ENCODE results near the gene GNG3.
"Not testable (repeated sequence)": the region's sequence is repeated elsewhere in the genome, so short reads cannot be mapped to it uniquely, and the experiment has no call there.

Gene GNG3

DNA sequence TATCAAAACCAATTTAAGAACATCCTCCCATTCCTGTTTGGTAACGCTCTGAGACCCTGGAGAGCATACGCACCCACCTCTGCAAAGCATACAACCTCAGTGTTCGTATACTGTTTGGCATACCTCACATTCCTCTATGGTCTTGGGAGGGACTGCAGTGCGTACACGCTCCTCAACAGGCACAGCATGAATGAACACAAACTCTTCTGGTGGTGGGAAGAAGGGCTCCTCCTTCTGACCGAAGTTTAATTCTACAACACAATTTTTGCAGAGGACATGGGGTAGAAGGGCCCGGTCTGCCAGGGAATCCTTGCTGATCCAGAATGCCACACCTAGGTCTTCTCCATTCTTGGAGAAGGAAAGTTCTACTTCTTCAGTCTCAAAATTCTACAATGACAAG, 14.5 kb downstream of the GNG3 start:
- DNase-seq: no peak

DNA sequence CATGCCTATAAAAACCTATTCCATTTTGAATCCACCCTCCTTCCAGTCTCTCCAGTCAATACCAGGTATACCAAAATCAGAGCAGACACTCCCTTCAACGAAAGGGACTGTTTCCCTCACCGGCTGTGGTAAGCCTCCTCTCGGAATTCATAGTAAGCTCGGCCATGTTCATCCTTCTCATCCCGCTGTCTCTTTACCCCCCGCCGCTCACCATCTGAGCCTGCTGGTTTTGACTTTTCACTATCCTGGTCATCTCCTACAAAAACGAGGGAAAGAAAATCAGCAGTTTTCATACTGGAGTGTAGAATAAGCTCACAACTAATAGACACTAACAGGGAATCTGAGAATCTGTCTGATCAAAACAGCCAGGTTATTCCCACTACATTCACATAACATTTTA, 16.7 kb downstream of the GNG3 start:
- no peak for DNase-seq

DNA sequence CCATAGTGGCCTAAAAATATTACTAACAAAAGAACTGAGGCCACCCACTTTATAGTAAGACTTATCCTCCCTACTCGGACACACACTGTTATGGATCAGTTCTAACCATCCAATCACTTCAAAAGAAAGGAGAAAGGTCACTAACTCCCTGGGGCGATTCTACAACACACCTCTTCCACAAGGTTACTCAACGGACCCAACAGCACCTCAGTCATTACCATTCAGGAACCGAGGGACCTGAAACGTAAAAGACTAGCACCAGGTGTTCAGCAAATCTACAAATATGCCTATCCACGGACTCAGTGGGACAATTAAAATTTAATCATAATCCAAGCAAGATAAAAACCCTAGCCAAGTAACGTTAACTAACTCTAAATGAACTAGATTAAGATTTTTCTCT, 18.2 kb downstream of the GNG3 start:
- no peak for DNase-seq

DNA sequence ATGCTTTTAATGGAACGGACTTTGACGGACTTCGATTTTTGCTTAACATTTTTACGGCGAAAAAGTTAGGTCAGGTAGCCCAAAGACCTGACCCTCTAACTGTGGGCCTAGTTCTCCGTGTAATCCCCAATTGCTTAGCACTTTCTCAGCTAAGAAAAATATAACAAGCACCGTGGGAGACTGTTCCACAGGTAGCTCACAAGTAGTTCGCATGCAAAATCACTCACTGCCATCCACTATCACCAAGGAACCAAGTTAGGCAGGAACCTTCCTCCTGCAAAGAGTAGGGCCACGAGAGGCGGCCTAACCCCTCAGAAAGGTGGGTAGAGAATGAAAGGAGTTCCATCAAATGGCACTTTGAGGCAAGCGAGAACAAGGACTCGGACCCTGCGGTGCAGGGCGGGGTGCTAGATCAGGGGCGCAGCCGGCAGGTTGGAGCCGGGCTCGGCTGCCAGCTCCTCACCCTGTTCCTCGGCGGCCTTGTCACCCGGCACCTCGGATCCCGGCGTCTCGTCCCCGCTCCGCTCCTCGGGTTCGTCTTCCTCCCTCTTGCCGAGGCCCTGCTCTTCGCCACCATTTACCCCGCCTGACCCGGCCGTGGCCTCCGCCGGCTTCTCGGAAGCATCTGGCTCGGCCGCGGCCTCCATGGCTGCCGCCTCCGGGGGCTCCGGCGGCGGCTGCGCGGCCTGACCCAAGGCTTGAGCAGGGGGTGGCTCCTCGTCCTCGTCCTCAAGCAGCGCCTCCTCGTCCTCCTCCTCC, 18.9 kb downstream of the GNG3 start:
- DNase-seq: no peak

DNA sequence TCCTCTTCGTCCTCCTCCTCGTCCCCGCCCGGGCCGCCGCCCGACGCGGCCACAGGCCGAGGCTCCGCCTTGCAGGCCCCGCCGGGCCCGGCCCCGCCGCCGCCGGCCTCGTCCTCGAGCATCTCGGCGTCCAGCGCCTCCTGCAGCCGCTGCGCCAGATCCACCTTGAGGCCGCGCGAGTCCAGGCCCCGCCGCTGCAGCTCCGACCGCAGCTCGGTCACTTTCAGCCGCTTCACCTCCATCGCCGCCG, 19.4 kb downstream of the GNG3 start:
- no peak for DNase-seq

DNA sequence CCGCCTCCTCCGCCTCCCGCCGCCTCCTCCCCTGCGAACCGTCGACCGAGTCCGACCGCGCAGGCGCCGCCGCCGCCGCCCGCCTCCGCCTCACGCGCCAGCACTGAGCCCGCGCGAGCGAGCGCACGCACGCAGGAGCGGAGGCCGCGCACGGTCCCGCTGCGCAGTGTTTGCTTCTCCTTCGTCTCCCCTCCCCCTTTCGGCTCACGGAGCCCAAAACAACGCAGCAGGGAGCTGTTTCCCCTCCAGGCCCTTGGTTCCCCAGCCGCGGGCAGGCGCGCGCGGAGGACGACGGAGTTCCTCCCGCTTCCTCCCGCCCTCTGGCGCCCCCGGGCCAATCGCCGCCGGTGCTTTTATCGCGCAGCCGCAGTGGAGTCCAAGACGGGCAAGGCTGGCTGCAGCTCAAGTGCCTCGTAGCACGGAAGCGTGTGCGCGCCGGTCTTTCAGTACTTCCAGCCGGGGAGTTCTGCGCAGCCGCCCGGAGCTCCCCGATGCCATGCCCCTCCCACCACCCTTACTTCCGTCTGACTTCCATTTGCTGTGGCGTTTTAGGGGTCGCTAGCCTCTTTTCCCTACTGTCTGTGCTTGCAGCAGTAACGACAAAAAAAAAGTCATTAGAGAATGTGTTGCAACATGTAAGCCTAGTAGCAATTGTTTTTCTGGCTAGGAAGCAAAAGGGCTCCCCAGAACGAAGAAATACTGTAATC, 19.8 kb downstream of the GNG3 start, which contains the start of gene HNRNPUL2:
Gene HNRNPUL2 (minus strand): TSS at position 293 of the 707 bp plus-strand sequence. CDS start 301 bp downstream, outside the sequence.
- DNase-seq: peak; percentile 97

DNA sequence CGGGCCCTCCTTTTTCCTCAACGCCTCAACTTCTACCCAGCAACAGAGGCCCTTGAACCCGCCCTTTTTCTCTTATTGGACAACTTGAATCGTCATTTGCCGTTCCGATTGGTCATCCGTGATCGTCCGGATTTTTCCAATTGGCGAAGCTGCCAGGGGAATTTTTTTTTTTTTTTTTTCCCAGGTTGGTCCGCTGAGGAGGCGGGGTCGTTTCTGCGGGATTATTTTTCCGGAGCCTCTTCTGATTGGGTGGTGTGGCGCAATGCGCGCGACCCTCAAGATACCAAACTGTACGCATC, 20.3 kb downstream of the GNG3 start:
- DNase-seq: peak; percentile 98

DNA sequence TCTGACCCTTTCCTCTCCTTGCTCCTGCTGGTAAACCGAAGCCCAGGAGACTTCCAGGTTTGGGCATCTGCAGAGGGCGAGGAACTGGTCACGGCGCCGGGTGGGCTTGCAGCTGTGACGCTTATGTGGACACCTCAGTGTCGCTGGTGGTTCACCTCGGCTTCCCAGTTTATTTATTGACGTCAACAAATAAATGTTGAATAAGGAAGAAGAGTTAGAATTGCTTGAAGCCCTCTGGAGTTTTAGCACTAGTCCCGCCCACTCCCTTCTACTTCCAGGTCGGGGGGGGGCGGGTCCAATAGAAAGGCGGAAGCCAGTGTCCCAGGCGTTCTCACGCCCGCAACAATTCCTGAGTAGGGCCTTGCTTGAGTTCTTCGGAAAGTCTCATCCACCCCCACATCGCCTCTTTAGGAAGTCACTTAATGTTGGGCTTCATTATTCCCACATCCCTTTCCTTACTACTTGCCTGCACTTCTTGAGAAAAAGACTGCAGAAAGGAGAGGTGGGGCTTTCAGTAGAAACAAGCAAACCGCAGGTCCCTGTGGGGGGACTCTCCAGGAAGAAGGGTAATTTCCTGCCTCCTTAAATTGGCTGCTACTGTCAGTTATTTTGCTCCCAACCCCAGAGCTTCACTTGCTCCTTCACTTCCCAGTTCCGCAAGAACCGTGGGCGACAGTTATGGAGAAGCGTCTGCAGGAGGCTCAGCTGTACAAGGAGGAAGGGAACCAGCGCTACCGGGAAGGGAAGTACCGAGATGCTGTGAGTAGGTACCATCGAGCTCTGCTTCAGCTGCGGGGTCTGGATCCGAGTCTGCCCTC, 20.9 kb downstream of the GNG3 start, which contains the start of gene TTC9C:
Gene TTC9C (plus strand): TSS at position 316 of the 818 bp plus-strand sequence. CDS start 363 bp downstream, at position 679.
- DNase-seq: peak; percentile 76

DNA sequence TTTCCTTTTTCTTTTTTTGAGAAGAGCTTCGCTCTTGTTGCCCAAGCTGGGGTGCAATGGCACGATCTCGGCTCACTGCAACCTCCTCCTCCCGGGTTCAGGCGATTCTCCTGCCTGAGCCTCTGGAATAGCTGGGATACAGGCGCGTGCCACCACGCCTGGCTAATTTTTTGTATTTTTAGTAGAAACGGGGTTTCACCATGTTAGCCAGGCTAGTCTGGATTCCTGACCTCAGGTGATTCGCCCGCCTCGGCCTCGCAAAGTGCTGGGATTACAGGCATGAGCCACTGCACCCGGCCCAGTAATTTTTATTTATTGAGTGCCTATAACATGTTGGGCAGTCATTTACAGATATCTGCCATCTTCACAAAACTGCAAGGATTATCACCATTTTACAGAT, 22.6 kb downstream of the GNG3 start:
- DNase-seq: not testable (repeated sequence)

DNA sequence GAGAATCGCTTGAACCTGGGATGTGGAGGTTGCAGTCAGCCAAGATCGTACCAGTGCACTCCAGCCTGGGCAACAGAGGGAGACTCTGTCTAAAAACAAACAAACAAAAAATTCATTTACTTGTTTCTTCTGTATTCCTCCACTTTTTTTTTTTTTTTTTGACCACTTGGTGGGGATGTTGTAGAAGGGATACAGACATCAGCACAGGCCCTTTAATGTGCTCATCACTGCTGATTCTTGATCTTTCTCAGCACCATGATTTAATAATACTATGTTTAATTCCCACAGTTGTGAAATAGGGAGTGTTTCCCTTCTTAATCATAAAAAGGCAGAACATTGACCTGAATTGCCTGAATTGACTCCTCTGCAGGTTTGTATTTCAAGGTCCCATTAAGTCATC, 25.4 kb downstream of the GNG3 start:
- no peak for DNase-seq

DNA sequence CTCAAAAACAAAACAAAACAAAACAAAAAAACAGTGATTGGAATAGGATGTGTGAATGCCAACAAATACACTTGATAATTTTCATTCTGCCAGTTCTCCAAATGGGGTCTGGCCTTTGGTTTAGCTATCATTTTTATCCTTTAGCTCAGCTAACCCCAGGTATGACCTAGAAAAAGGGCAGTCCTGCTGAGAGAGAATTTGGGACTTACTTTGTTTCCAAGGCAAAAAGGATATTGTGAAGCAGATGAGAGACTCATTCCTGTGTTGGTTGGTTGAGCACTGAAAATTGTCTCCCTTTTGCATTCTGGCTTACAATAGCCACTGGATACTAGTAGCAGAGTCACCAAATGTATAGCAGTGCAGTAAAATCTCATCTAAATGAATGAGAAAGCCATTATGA, 29.7 kb downstream of the GNG3 start:
- no peak for DNase-seq

DNA sequence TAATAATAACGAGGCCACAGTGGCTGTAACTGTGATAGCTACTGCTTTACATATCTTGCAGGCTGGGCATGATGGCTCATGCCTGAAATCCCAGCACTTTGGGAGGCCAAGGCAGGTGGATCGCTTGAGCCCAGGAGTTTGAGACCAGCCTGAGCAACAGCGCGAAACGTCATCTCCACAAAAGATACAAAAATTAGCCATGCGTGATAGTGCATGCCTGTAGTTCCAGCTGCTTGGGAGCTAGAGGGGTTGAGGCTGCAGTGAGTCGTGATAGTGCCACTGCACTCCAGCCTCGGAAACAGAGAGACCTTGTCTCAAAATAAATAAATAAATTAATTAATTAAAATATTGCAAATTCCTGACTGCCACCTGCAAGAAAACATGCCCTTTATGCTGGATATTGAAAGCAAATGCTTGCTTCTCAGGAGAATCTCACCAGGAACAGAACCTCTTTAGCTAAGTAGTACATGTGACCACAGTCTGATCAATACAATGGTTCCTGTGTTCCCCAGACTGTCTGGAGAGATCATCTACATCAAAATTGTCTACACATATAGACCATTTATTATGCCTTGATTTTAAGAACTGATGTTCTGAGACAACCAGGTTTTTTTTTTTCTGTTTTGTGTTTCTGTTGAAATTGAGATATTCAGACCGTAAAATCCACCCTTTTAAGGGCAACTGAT, 40.1 kb downstream of the GNG3 start:
- no peak for DNase-seq

DNA sequence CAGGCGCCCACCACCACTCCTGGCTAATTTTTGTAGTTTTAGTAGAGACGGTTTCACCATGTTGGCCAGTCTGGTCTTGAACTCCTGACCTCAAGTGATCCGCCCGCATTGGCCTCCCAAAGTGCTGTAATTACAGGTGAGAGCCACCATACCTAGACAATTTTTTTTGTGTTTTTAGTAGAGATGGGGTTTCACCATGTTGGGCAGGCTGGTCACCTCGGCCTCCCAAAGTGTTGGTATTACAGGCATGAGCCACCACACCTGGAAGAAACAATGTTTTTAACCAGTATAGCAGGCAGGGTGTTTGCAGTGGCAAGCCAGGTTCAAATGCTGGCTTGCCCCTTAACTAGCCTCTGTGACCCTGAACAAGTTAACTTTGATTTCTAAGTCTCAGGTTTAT, 42.5 kb downstream of the GNG3 start:
- not testable (repeated sequence) for DNase-seq

DNA sequence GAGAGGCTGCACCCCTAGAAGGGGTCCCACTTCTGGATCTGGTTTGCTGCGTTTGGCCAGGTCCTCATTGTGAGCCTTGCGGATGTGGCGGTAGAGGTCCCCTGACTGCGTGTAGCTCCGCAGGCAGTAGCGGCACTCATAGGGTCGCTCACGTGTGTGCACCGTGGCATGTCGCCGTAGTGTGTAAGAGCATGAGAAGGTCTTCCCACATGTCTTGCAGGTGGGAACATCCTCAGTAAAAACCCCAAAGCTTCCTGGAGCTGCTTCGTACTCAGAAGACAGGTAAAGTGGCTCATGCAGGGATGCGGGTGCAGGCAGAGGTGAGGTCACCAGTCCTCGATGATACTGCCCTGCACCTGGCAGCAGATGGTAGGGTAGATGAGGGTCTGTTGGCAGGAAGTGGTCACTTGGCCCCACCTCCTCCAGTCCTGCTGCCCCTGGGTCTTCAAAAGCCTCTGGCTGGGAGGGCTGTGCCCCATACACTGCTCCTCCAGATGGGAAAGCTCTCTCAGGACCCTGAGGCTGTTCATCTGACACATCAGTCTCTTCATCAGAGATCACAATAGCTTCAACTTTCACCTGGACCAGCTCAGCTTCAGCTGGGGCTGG, 44.8 kb downstream of the GNG3 start:
- no peak for DNase-seq

DNA sequence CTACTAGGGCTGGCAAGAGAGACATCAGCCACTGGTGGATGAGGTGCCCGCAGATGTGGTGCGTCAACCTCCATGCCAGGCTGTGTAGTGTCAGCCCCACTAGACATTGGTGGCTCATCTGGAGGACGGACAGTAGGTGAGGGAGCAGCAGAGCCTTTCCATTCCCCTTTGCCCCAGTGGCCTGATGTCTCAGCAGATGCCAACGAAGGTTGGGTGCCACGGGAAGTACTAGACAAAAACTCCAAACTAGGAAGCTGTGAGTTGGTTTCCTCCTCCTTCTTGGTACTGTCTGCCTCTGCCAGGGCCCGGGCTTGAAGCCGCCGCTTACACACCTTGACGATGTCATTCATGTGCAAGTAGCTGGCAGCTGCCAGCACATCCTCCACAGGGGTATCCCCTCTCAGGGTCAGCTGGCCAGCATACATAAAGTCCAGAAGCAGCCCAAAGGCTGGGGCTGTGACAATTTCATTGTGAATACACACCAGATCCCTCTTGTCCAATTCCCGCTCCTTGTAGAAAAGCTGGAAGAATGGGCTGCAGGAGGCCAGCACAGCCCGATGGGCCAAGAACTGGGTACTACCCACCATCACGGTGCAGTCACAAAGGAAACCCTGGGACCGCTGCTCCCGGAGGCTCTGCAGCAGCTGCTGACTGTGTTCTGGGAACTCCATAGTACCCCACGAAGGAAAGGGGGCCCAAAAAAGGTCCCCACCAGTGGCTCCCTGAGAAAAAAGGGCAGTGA, 45.7 kb downstream of the GNG3 start:
- DNase-seq: no peak

DNA sequence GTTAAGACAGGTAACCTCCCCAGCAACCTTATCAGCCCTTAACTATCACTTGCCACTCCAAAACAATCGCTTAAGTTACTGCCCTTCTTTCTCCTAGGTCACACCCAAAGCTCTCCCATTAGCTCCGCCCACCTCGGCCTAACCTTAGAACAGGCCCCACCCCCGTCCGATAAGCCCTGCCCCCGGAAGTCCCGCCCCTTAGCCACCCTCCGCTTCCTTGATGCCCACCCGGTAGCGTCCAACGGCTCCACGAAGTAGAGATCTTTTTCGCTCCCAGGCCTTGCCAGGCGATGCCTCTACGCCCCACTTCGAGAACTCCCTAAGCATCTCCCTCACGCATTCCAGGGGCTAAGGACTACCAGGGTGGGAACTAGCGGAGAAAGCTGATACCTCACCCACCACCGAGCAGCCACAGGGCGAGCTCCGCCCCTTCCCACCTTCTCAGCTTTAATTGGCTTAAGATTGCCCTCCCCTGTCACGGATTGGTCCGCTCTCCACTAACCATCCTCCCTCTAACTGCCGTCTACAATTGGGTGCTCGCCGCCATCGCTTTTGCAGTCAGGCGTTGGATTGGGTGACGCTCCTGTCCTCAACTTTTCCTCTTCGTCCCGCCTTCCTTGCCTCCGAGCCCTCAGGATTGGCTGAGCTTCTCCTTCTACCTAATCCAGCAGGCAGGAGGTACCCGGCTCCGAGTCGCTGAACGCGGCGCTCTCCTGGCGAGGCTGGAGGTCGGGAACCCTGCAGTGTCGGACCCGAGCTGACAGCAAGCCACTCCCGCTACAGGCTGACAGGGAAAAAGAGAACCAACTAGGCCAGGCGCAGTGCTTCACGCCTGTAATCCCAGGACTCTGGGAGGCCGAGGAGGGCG, 46.5 kb downstream of the GNG3 start, which contains the start of gene ZBTB3:
Gene ZBTB3 (minus strand): TSS at position 425 of the 868 bp plus-strand sequence. CDS start 496 bp downstream, outside the sequence.
- peak; percentile 100 for DNase-seq

DNA sequence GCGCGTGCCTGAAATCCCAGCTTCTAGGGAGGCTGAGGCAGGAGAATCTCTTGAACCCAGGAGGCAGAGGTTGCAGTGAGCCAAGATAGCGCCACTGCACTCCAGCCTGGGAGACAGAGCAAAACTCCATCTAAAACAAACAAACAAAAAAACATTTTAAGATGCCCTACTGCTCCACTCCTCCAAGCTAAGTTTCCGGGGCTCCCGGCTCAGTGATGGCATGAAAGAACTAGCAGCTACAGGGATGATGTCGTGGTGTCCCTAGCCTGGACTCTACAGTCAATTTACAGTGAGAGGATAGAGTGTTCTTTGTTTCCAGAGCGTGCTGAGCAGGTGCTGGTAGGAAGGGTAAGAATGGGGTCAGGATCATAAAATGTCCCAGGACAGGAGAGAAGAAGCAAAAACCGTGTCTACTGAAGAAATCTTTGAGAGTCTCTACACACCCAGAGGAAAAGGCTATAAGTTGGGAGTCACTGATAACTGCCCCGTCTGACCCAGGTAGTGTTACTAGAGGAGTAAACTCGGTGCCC, 47.7 kb downstream of the GNG3 start:
- DNase-seq: no peak

DNA sequence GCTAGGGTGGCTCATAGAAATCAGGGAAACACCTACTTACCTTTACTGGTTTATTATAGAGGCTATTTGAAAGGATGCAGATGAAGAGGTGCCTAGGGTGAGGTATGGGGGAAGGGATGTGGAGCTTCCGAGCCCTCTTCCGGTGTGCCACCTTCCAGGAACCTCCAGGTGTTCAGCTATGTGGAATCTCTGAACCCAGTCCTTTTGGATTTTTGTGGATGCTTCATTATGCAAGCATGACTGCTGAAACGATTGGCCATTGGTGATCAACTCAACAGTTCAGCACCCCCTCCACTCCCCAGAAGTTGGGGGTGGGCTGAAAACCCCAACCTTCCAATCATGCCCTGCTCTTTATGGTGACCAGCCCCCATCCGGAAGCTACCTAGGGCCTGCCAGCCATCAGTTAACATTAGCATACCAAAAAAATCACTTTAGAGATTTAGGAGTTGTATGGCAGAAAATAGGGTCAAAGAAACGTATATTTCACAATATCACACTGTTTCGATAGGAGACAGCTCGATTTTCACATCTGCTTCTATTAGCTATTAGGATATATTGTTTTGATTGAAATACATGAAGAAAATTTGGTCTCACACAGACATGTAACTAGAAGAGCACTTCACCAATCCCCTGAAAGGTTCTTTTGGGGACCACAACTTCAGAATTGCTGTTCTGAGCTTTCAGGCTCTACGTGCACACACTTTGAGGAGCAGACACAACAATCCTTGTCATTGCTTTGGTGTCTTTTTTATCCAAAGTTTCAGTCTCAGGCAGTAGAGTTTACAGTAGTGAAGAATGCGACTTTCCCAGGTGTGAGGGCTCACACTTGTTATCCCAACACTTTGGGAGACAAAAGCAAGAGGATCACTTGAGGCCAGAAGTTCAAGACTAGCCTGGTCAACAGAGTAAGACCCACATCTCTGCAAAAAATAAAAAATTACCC, 50.6 kb downstream of the GNG3 start:
- DNase-seq: no peak

Data from NCI-H187 treated with DMSO at 0.1 percent for 48 hours (cell line).